Aorta (tissue), 5 donors: ENCODE measurements around the gene EHD4. TPM values are rescaled to one million over a fixed set of nuclear protein-coding genes. Genes with fewer than 3 reads are reported as not detected.

ENCODE experiments used
- ATAC-seq: fragments of 200-7000 bp; cut with Tn5 transposase; one replicate; pipeline ENCODE4 v1.9.1; 2022; ENCODE audit warnings: moderate library complexity; ENCODE audit not compliant: low FRiP score
- DNase-seq, 2 donors: peaks; one replicate each; pipeline ENCODE4 v3.0.0-alpha.2; 2020
- H3K27ac ChIP-seq, 2 donors: one replicate each; pipeline ENCODE4 v1.5.1; 2013; ENCODE audit warnings: low read length in 2 of 2, mild to moderate bottlenecking in 2 of 2, moderate library complexity in 2 of 2, control low read depth in 1 of 2, inconsistent platforms in 1 of 2, low read depth in 1 of 2
- H3K27me3 ChIP-seq, 2 donors: one replicate each; pipeline ENCODE4 v1.6.1; 2013; ENCODE audit warnings: control low read depth in 1 of 2, low read length in 1 of 2, mild to moderate bottlenecking in 1 of 2, moderate library complexity in 1 of 2; ENCODE audit not compliant: insufficient read depth in 2 of 2, control insufficient read depth in 1 of 2
- H3K36me3 ChIP-seq, 2 donors: one replicate each; pipeline ENCODE4 v1.6.1; 2013; ENCODE audit warnings: control low read depth in 1 of 2, low read length in 1 of 2, mild to moderate bottlenecking in 1 of 2; ENCODE audit not compliant: insufficient read depth in 2 of 2, control insufficient read depth in 1 of 2
- H3K4me1 ChIP-seq, 2 donors: one replicate each; pipeline ENCODE4 v1.6.1; 2013; ENCODE audit warnings: low read length in 2 of 2, control low read depth in 1 of 2, mild to moderate bottlenecking in 1 of 2, moderate library complexity in 1 of 2; ENCODE audit not compliant: insufficient read depth in 2 of 2, control insufficient read depth in 1 of 2
- H3K4me3 ChIP-seq, 2 donors: one replicate each; pipeline ENCODE4 v1.5.1; 2013; ENCODE audit warnings: low read length in 2 of 2, control low read depth in 1 of 2, mild to moderate bottlenecking in 1 of 2
- H3K9me3 ChIP-seq: one replicate; pipeline ENCODE4 v1.6.1; 2013; ENCODE audit warnings: mild to moderate bottlenecking, low read length; ENCODE audit not compliant: control insufficient read depth
- WGBS, 2 donors: extraction: QIAGEN DNeasy Blood & Tissue Kit; methylation state at CpG; one replicate each; pipeline ENCODE4 v1.1.7; 2013; 5-methylcytosine and 5-hydroxymethylcytosine counted together
- intact Hi-C, 2 donors: fragments of 100-400 bp; cut with DNase I; formaldehyde crosslinking; loops; one replicate each; pipeline versions ENCODE4 v1.14.2 to v1.15.0; 2022
- polyA plus RNA-seq, 2 donors: library from polyadenylated mRNA; stranded (reverse); fragments of 200-250 nt; gene quantifications; one replicate each; pipeline ENCODE4 v1.2.3, GENCODE V29; 2013
- total RNA-seq, 2 donors: library from RNA; stranded (reverse); fragmentation: NEBNext Ultra II Directional; extraction: Animal tissue kit (Norgen Biotek cat#: 25700); gene quantifications; one replicate each; pipeline ENCODE4 v1.2.1, GENCODE V29; 2021
- donor health status: healthy with polysubstance abuse.
- donor health status: Bipolar disorder and iron deficiency.
- donor health status: DM: no; HTN: no; CAD: no.
- donor health status: DM: no; HTN: no; CAD: no.
- donor health status: DM: yes; HTN: yes; CAD: no.

EHD4 gene
- total and polyA plus RNA-seq, 4 donors, result 11.4 to 56.6 (median 30.0) TPM

GRCh38 chr15:41865490-41866055, 106.8 kb downstream of the EHD4 start:
- Histone ChIP-seq H3K9me3 (no peaks in the 10 kb centered on the region), H3K27ac (no peak overlapping the region), H3K4me1 (no peaks in the 10 kb centered on the region), H3K4me3 (no peak overlapping the region), H3K27me3 (no peaks in the 10 kb centered on the region), H3K36me3 (no peaks in the 10 kb centered on the region)
- WGBS, 2 donors, result 87 to 92% methylated on average over 18 of the region's 18 CpGs
- ATAC-seq, result no peak
- DNase-seq, result no peak
- intact Hi-C loops, result no loop called here

- Histone ChIP-seq H3K36me3 (no peaks in the 10 kb centered on the region), H3K4me3 (no peak overlapping the region), H3K27me3 (no peaks in the 10 kb centered on the region), H3K4me1 (no peaks in the 10 kb centered on the region), H3K9me3 (no peaks in the 10 kb centered on the region), H3K27ac (no peak overlapping the region)
- DNase-seq (no peak), ATAC-seq (no peak)
- intact Hi-C loops, result no loop called here
- 86 to 88% methylated on average over 18 to 19 of the region's 19 CpGs for WGBS, 2 donors
Observed at GRCh38 chr15:41862515-41863116, 109.7 kb downstream of the EHD4 start.

- intact Hi-C loops, result no loop called here
- no peaks in the 10 kb centered on the region for H3K4me1 ChIP-seq
- DNase-seq (no peak), ATAC-seq (no peak)
- H3K27me3 ChIP-seq, result no peaks in the 10 kb centered on the region
- no peaks in the 10 kb centered on the region for H3K36me3 ChIP-seq
- no peaks in the 10 kb centered on the region for H3K9me3 ChIP-seq
- 91 to 94% methylated on average over 17 to 18 of the region's 18 CpGs for WGBS, 2 donors
- H3K4me3 ChIP-seq, result no peak overlapping the region
- H3K27ac ChIP-seq, result no peak overlapping the region
Observed at GRCh38 chr15:41861736-41862356, 110.5 kb downstream of the EHD4 start.

- no peaks in the 10 kb centered on the region for H3K9me3 ChIP-seq
- H3K4me3 ChIP-seq, result no peak overlapping the region
- no peak overlapping the region for H3K27ac ChIP-seq
- 75 to 78% methylated on average over 13 to 15 of the region's 15 CpGs for WGBS, 2 donors
- intact Hi-C loops, result no loop called here
- no peaks in the 10 kb centered on the region for H3K4me1 ChIP-seq
- no peak for ATAC-seq
- no peaks in the 10 kb centered on the region for H3K27me3 ChIP-seq
- no peak for DNase-seq
- no peaks in the 10 kb centered on the region for H3K36me3 ChIP-seq
Observed at GRCh38 chr15:41860049-41860828, 112.1 kb downstream of the EHD4 start.

- ATAC-seq, result no peak
- no peak for DNase-seq
- intact Hi-C loops, result no loop called here
- H3K27ac ChIP-seq, result no peak overlapping the region
- H3K4me1 ChIP-seq, result no peaks in the 10 kb centered on the region
- H3K36me3 ChIP-seq, result no peaks in the 10 kb centered on the region
- WGBS, 2 donors, result 89 to 91% methylated on average over 15 of the region's 15 CpGs
- no peaks in the 10 kb centered on the region for H3K9me3 ChIP-seq
- H3K27me3 ChIP-seq, result no peaks in the 10 kb centered on the region
- H3K4me3 ChIP-seq, result no peak overlapping the region
Observed at GRCh38 chr15:41858756-41859155, 113.6 kb downstream of the EHD4 start.

GRCh38 chr15:41857316-41857715, 115.0 kb downstream of the EHD4 start:
- Histone ChIP-seq H3K9me3 (no peaks in the 10 kb centered on the region), H3K27ac (no peak overlapping the region), H3K27me3 (no peaks in the 10 kb centered on the region), H3K4me3 (no peak overlapping the region), H3K4me1 (no peaks in the 10 kb centered on the region), H3K36me3 (no peaks in the 10 kb centered on the region)
- no peak for DNase-seq
- ATAC-seq, result no peak
- intact Hi-C loops, result no loop called here
- 88 to 89% methylated on average over 9 of the region's 9 CpGs for WGBS, 2 donors

GRCh38 chr15:41856716-41857115, 115.6 kb downstream of the EHD4 start:
- no peaks in the 10 kb centered on the region for H3K36me3 ChIP-seq
- H3K27me3 ChIP-seq, result no peaks in the 10 kb centered on the region
- WGBS, 2 donors, result 93 to 95% methylated on average over 12 of the region's 12 CpGs

GRCh38 chr15:41856262-41856661, 116.1 kb downstream of the EHD4 start:
- Histone ChIP-seq H3K36me3 (no peaks in the 10 kb centered on the region), H3K27me3 (no peaks in the 10 kb centered on the region), H3K4me1 (no peaks in the 10 kb centered on the region), H3K27ac (no peak overlapping the region), H3K9me3 (no peaks in the 10 kb centered on the region), H3K4me3 (no peak overlapping the region)
- intact Hi-C loops, result no loop called here
- DNase-seq (no peak), ATAC-seq (no peak)
- 90 to 92% methylated on average over 17 of the region's 17 CpGs for WGBS, 2 donors

More at GRCh38 chr15:41856716-41857115, 115.6 kb downstream of the EHD4 start:
- intact Hi-C loops, result no loop called here
- Histone ChIP-seq H3K9me3 (no peaks in the 10 kb centered on the region), H3K27ac (no peak overlapping the region), H3K4me3 (no peak overlapping the region), H3K4me1 (no peaks in the 10 kb centered on the region)
- ATAC-seq, result no peak
- DNase-seq, result no peak
